HCT116 (cell line): ENCODE measurements around the gene CDYL2.

ENCODE experiments used
- CEBPB ChIP-seq: IDR thresholded peaks from 2 replicates; pipeline ENCODE4 v1.6.1; 2012; ENCODE audit warnings: low read depth
- EGR1 ChIP-seq: IDR thresholded peaks from 2 replicates; pipeline ENCODE4 v1.6.1; 2012; ENCODE audit warnings: low read depth
- POLR2A ChIP-seq: IDR thresholded peaks from 2 replicates; pipeline ENCODE4 v1.7.0; 2011; ENCODE audit warnings: borderline replicate concordance; ENCODE audit not compliant: insufficient read depth, insufficient read length; ENCODE audit errors: extremely low read depth
- SIN3A ChIP-seq: IDR thresholded peaks from 2 replicates; pipeline ENCODE4 v1.6.1; 2012; ENCODE audit warnings: low read depth
- YY1 ChIP-seq: IDR thresholded peaks from 2 replicates; pipeline ENCODE4 v1.6.1; 2011; ENCODE audit warnings: low read length, low read depth, moderate library complexity, mild to moderate bottlenecking; ENCODE audit not compliant: insufficient replicate concordance; ENCODE audit errors: extremely low read depth
- ZBTB33 ChIP-seq: IDR thresholded peaks from 2 replicates; pipeline ENCODE4 v1.6.1; 2011; ENCODE audit warnings: mild to moderate bottlenecking, low read length, moderate library complexity; ENCODE audit not compliant: insufficient replicate concordance; ENCODE audit errors: extremely low read depth
- ZNF274 ChIP-seq: fragments of 200-500 bp; sonication (Bioruptor generic); IDR thresholded peaks from 2 replicates; pipeline ENCODE4 v1.6.1; 2014; ENCODE audit warnings: mild to moderate bottlenecking, low read depth, low read length, inconsistent platforms
- TF ChIP-seq, protein P1 (sequence below), 3 experiments: fragments of 200-600 bp in 1 of 3; sonication (generic) in 1 of 3; IDR thresholded peaks in 2 of 3; conservative IDR thresholded peaks in 1 of 3; 2 replicates each; pipeline ENCODE4 v1.5.1; 2012 to 2017; ENCODE audit warnings: low read depth in 2 of 3, low read length in 2 of 3, antibody characterized with exemption in 1 of 3, borderline replicate concordance in 1 of 3, control low read depth in 1 of 3, mild to moderate bottlenecking in 1 of 3, mixed read lengths in 1 of 3, mixed run types in 1 of 3, moderate library complexity in 1 of 3; ENCODE audit not compliant: insufficient read depth in 1 of 3
- TF ChIP-seq, protein P2 (sequence below): IDR thresholded peaks from 2 replicates; pipeline ENCODE4 v1.6.1; 2012
- TF ChIP-seq, protein P3 (sequence below): IDR thresholded peaks from 2 replicates; pipeline ENCODE4 v1.6.1; 2012; ENCODE audit warnings: low read depth

- TF ChIP-seq YY1 (no peak), CEBPB (no peak), SIN3A (no peak), POLR2A (no peak), EGR1 (no peak), ZNF274 (no peak), ZBTB33 (no peak)
- TF ChIP-seq, protein P1, sequence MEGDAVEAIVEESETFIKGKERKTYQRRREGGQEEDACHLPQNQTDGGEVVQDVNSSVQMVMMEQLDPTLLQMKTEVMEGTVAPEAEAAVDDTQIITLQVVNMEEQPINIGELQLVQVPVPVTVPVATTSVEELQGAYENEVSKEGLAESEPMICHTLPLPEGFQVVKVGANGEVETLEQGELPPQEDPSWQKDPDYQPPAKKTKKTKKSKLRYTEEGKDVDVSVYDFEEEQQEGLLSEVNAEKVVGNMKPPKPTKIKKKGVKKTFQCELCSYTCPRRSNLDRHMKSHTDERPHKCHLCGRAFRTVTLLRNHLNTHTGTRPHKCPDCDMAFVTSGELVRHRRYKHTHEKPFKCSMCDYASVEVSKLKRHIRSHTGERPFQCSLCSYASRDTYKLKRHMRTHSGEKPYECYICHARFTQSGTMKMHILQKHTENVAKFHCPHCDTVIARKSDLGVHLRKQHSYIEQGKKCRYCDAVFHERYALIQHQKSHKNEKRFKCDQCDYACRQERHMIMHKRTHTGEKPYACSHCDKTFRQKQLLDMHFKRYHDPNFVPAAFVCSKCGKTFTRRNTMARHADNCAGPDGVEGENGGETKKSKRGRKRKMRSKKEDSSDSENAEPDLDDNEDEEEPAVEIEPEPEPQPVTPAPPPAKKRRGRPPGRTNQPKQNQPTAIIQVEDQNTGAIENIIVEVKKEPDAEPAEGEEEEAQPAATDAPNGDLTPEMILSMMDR (IDR thresholded peaks at IDR 0.05 in 2 of 3, conservative IDR thresholded peaks at IDR 0.05 in 1 of 3; ENCODE audit: borderline replicate concordance in 1 of 3, insufficient read depth in 1 of 3, low read depth in 2 of 3, low read length in 2 of 3), result no peak
- TF ChIP-seq, protein P2, sequence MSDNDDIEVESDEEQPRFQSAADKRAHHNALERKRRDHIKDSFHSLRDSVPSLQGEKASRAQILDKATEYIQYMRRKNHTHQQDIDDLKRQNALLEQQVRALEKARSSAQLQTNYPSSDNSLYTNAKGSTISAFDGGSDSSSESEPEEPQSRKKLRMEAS, result no peak
- TF ChIP-seq, protein P3, sequence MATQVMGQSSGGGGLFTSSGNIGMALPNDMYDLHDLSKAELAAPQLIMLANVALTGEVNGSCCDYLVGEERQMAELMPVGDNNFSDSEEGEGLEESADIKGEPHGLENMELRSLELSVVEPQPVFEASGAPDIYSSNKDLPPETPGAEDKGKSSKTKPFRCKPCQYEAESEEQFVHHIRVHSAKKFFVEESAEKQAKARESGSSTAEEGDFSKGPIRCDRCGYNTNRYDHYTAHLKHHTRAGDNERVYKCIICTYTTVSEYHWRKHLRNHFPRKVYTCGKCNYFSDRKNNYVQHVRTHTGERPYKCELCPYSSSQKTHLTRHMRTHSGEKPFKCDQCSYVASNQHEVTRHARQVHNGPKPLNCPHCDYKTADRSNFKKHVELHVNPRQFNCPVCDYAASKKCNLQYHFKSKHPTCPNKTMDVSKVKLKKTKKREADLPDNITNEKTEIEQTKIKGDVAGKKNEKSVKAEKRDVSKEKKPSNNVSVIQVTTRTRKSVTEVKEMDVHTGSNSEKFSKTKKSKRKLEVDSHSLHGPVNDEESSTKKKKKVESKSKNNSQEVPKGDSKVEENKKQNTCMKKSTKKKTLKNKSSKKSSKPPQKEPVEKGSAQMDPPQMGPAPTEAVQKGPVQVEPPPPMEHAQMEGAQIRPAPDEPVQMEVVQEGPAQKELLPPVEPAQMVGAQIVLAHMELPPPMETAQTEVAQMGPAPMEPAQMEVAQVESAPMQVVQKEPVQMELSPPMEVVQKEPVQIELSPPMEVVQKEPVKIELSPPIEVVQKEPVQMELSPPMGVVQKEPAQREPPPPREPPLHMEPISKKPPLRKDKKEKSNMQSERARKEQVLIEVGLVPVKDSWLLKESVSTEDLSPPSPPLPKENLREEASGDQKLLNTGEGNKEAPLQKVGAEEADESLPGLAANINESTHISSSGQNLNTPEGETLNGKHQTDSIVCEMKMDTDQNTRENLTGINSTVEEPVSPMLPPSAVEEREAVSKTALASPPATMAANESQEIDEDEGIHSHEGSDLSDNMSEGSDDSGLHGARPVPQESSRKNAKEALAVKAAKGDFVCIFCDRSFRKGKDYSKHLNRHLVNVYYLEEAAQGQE, result no peak
Measured at GRCh38 chr16:80591071-80591915, 213.1 kb downstream of the CDYL2 start.
